GM12878 (cell line): ENCODE data around the gene IFNLR1. TPM values are rescaled to one million over a fixed set of nuclear protein-coding genes. Genes with fewer than 3 reads are reported as not detected.

ENCODE experiments used
- ATAC-seq: fragments of 200-7000 bp; cut with Tn5 transposase; 3 replicates; pipeline ENCODE4 v1.9.1; 2020; ENCODE audit warnings: mild to moderate bottlenecking, moderate library complexity
- BruUV-seq: library from RNA; stranded (reverse); fragments of 400-500 nt; replicated peaks from 2 replicates; lab custom pipeline; 2021; lab: Mats Ljungman, UMichigan
- CTCF ChIA-PET: fragments of 300-600 bp; sonication (Branson Sonifier 250); formaldehyde crosslinking; extraction: SDS; loops from one replicate; lab custom pipeline; 2021; ENCODE audit warnings: inconsistent platforms; lab: Yijun Ruan, JAX
- POLR2A ChIA-PET: fragments of 350-600 bp; formaldehyde crosslinking; extraction: SDS; loops from one replicate; lab custom pipeline; 2021; ENCODE audit warnings: inconsistent platforms; lab: Charles Lee
- RAD21 ChIA-PET: fragments of 300-600 bp; sonication (Branson Sonifier 250); formaldehyde crosslinking; loops from one replicate; lab custom pipeline; 2023; ENCODE audit warnings: antibody characterized with exemption; ENCODE audit not compliant: unreplicated experiment; lab: Charles Lee
- SMC1A ChIA-PET: fragments of 300-600 bp; sonication (Branson Sonifier 250); formaldehyde crosslinking; loops from one replicate; lab custom pipeline; 2023; ENCODE audit not compliant: unreplicated experiment, uncharacterized antibody; lab: Charles Lee
- DNase-seq: peaks from one replicate; pipeline ENCODE4 v3.0.0-alpha.2; 2011; ENCODE audit warnings: low read depth, low spot score
- FAIRE-seq: peaks from 3 replicates; lab custom pipeline; 2011; peaks lifted over from hg19 to GRCh38; lab: Jason Lieb, UNC
- H2AFZ ChIP-seq: 2 replicates; pipeline ENCODE4 v1.6.0; 2011; ENCODE audit warnings: low read depth, low read length, control low read depth; ENCODE audit not compliant: control insufficient read depth
- H3K27ac ChIP-seq: 2 replicates; pipeline ENCODE4 v1.5.1; 2011; ENCODE audit warnings: control low read depth; ENCODE audit not compliant: control insufficient read depth, insufficient read depth
- H3K27me3 ChIP-seq, 2 experiments: replicated peaks in 1 of 2; 2 replicates each; pipeline versions ENCODE4 v1.6.0 to v1.6.1; 2011; ENCODE audit warnings: low read length in 1 of 2; ENCODE audit not compliant: control insufficient read depth in 2 of 2, insufficient read depth in 2 of 2
- H3K36me3 ChIP-seq, 2 experiments: 2 replicates each; pipeline ENCODE4 v1.5.1; 2011; ENCODE audit warnings: low read length in 1 of 2; ENCODE audit not compliant: control insufficient read depth in 2 of 2, insufficient read depth in 2 of 2
- H3K4me1 ChIP-seq: 2 replicates; pipeline ENCODE4 v1.6.1; 2011; ENCODE audit warnings: mild to moderate bottlenecking, low read length, moderate library complexity, mixed read lengths; ENCODE audit not compliant: control insufficient read depth, insufficient read depth
- H3K4me2 ChIP-seq: 2 replicates; pipeline ENCODE4 v1.6.0; 2011; ENCODE audit warnings: control low read depth; ENCODE audit not compliant: control insufficient read depth, insufficient read depth
- H3K4me3 ChIP-seq: fragments of 200-600 bp; sonication (generic); 2 replicates; pipeline ENCODE4 v1.5.1; 2016
- H3K79me2 ChIP-seq: 2 replicates; pipeline ENCODE4 v1.6.0; 2011; ENCODE audit warnings: low read length; ENCODE audit not compliant: control insufficient read depth, insufficient read depth
- H3K9ac ChIP-seq: 2 replicates; pipeline ENCODE4 v1.8.0; 2011; ENCODE audit warnings: low read length, control low read depth, mixed read lengths; ENCODE audit not compliant: control insufficient read depth, insufficient read depth
- H3K9me3 ChIP-seq: replicated peaks from 3 replicates; pipeline ENCODE4 v1.5.1; 2011; ENCODE audit warnings: mild to moderate bottlenecking, low read length; ENCODE audit not compliant: control insufficient read depth, insufficient read depth
- H4K20me1 ChIP-seq: 2 replicates; pipeline ENCODE4 v1.6.0; 2011; ENCODE audit not compliant: control insufficient read depth, insufficient read depth
- ATF7 ChIP-seq: fragments of 450-650 bp; IDR thresholded peaks from 2 replicates; pipeline ENCODE4 v1.6.1; 2016; ENCODE audit warnings: low read depth, mild to moderate bottlenecking
- ZBTB11 ChIP-seq: fragments of 450-650 bp; formaldehyde crosslinking; IDR thresholded peaks from 2 replicates; pipeline ENCODE4 v1.5.0; 2022; ENCODE audit warnings: mild to moderate bottlenecking, missing genetic modification characterization
- WGBS: methylation state at CpG from one replicate; pipeline ENCODE4 v1.1.6; 2016; ENCODE audit warnings: low lambda C conversion rate; ENCODE audit not compliant: insufficient replicate concordance, insufficient coverage; ENCODE audit errors: missing lambda C conversion rate; 5-methylcytosine and 5-hydroxymethylcytosine counted together
- in situ Hi-C: fragments of 300-500 bp; cut with MboI; formaldehyde crosslinking; loops from 9 replicates; pipeline ENCODE4 v1.14.3; 2018; ENCODE audit warnings: mixed read lengths
- intact Hi-C: fragments of 100-400 bp; cut with micrococcal nuclease; formaldehyde crosslinking; loops from one replicate; pipeline ENCODE4 v1.14.2; 2022; ENCODE audit not compliant: unreplicated experiment
- polyA plus RNA-seq, 11 experiments: library from polyadenylated mRNA; depleted of rRNA in 4 of 11; unstranded in 6 of 11; stranded (reverse) in 5 of 11; fragments of >200 nt; fragmentation: Nextera tagmentation in 4 of 11; fragmentation: Illumina TruSeq in 1 of 11; extraction: Ambion mirVana in 4 of 11; extraction: Trizol in 1 of 11; gene quantifications; 1 replicate in 1 of 11; 2 replicates in 10 of 11; pipeline versions ENCODE4 v1.2.1 to v1.2.3, GENCODE V29; 2011 to 2016; ENCODE audit warnings: inconsistent platforms in 2 of 11, missing spikeins in 2 of 11, low read depth in 1 of 11
- total RNA-seq, 4 experiments: library from RNA; depleted of rRNA in 3 of 4; stranded (reverse); fragments of >200 nt in 3 of 4; fragmentation: Illumina TruSeq in 1 of 4; extraction: Trizol in 1 of 4; gene quantifications; 2 replicates each; pipeline versions ENCODE4 v1.2.1 to v1.2.3, GENCODE V29; 2013 to 2021

IFNLR1 gene
- total and polyA plus RNA-seq, 10 of the 15 experiments (the other 5 are each of a cell fraction or from before 2014, with no cell fraction given) = 0.31 to 5.6 (median 3.9) TPM

GRCh38 chr1:24173638-24174575, 13.2 kb downstream of the IFNLR1 start:
- H3K27me3 ChIP-seq = peaks cover 0 to 2% of the 10 kb centered on the region in 2 experiments; a peak in 1 of 4 replicates
- SMC1A ChIA-PET = interaction anchor here (1.5 kb wide), 1 partner anchor 25 kb away, joined by 3 read pairs; no protein-coding TSS in a partner anchor
- H3K4me1 ChIP-seq = peaks cover 6% of the 10 kb centered on the region
- H3K9me3 ChIP-seq = no peaks in the 10 kb centered on the region; the same call in 2 of the 3 replicates
- in situ Hi-C loops (no loop called here), intact Hi-C loops (no loop called here)
- no peak overlapping the region for H3K27ac ChIP-seq
- TF ChIP-seq ATF7 (no peak), ZBTB11 (CRISPR knock-in tag) (no peak)
- BruUV-seq = no TSS peak
- no peak overlapping the region for H3K4me2 ChIP-seq
- 61% methylated on average over 5 of the region's 5 CpGs for WGBS
- POLR2A ChIA-PET = no interaction called here
- CTCF ChIA-PET = no interaction called here
- H3K36me3 ChIP-seq = peaks cover 0 to 2% of the 10 kb centered on the region in 2 experiments; a peak in 1 of 4 replicates
- no peaks in the 10 kb centered on the region for H3K79me2 ChIP-seq
- no peak overlapping the region for H2AFZ ChIP-seq
- FAIRE-seq (no peak), DNase-seq (no peak), ATAC-seq (no peak)
- no peak overlapping the region for H3K4me3 ChIP-seq
- H4K20me1 ChIP-seq = no peaks in the 10 kb centered on the region
- RAD21 ChIA-PET = no interaction called here
- no peak overlapping the region for H3K9ac ChIP-seq
